Measurements from ENCODE around the gene PDCD1LG2. TPM values are rescaled to one million over a fixed set of nuclear protein-coding genes. Genes with fewer than 3 reads are reported as not detected.

PDCD1LG2 gene
- total RNA-seq, 4 donors from 2014 or later = 0.27 to 0.64 TPM; not detected in 2

GRCh38 chr9:5557606-5558587 is 47.6 kb downstream of the PDCD1LG2 start:
- H3K36me3 ChIP-seq = no peaks in the 10 kb centered on the region
- H3K9me3 ChIP-seq = no peaks in the 10 kb centered on the region
- WGBS, 2 donors (ENCODE audit: low coverage in 1 of 2) = 53 to 66% methylated on average over 4 to 7 of the region's 7 CpGs
- no peak overlapping the region for H3K27ac ChIP-seq
- DNase-seq = peak; percentile 11
- in situ Hi-C loops (cut with MboI; ENCODE audit: low pct_ligation_motif_present in 1 of 4, low pct_unique_long_range_greater_than_20kb in 1 of 4, low sequenced_read_pairs in 3 of 4) = no loop called here
- TF ChIP-seq POLR2A (IDR thresholded peaks at IDR 0.05) = no peak
- TF ChIP-seq EP300 (IDR thresholded peaks at IDR 0.05; ENCODE audit: low read depth) = no peak
- no peak for TF ChIP-seq CTCF (IDR thresholded peaks at IDR 0.05)
- TF ChIP-seq POLR2AphosphoS5 (IDR thresholded peaks at IDR 0.05) = no peak
- H3K4me3 ChIP-seq = no peak overlapping the region
- intact Hi-C loops (cut with DNase I; ENCODE audit: low total_unique reads) = loop anchor here (10.0 kb wide), 1 partner anchor 323 kb away; the partner anchor contains the start of gene INSL4
- H3K4me1 ChIP-seq = peaks cover 0 to 7% (median 3%) of the 10 kb centered on the region in 4 donors
- no peaks in the 10 kb centered on the region for H3K27me3 ChIP-seq

- in situ Hi-C loops (cut with MboI; ENCODE audit: low pct_ligation_motif_present in 1 of 4, low pct_unique_long_range_greater_than_20kb in 1 of 4, low sequenced_read_pairs in 3 of 4) (no loop called here), intact Hi-C loops (cut with DNase I; ENCODE audit: low total_unique reads) (loop anchor here (10.0 kb wide), 1 partner anchor 325 kb away; the partner anchor contains the start of gene INSL4)
- no peaks in the 10 kb centered on the region for H3K27me3 ChIP-seq
- no peak for DNase-seq
- H3K4me1 ChIP-seq = peaks cover 0 to 7% (median 3%) of the 10 kb centered on the region in 4 donors
- no peak overlapping the region for H3K4me3 ChIP-seq
- TF ChIP-seq EP300 (IDR thresholded peaks at IDR 0.05; ENCODE audit: low read depth) = no peak
- no peak for TF ChIP-seq POLR2A (IDR thresholded peaks at IDR 0.05)
- TF ChIP-seq CTCF (IDR thresholded peaks at IDR 0.05) = no peak
- TF ChIP-seq POLR2AphosphoS5 (IDR thresholded peaks at IDR 0.05) = no peak
- WGBS, 2 donors (ENCODE audit: low coverage in 1 of 2) = 64 to 79% methylated on average over 2 of the region's 2 CpGs
- no peaks in the 10 kb centered on the region for H3K9me3 ChIP-seq
- H3K27ac ChIP-seq = no peak overlapping the region
- H3K36me3 ChIP-seq = no peaks in the 10 kb centered on the region
Observed at GRCh38 chr9:5559659-5560058, 49.3 kb downstream of the PDCD1LG2 start.

- Histone ChIP-seq H3K36me3 (no peaks in the 10 kb centered on the region), H3K9me3 (no peaks in the 10 kb centered on the region), H3K4me1 (peaks cover 0 to 7% (median 3%) of the 10 kb centered on the region in 4 donors), H3K27me3 (no peaks in the 10 kb centered on the region), H3K4me3 (no peak overlapping the region), H3K27ac (no peak overlapping the region)
- TF ChIP-seq EP300 (IDR thresholded peaks at IDR 0.05; ENCODE audit: low read depth) (no peak), POLR2AphosphoS5 (IDR thresholded peaks at IDR 0.05) (no peak), CTCF (IDR thresholded peaks at IDR 0.05) (no peak), POLR2A (IDR thresholded peaks at IDR 0.05) (no peak)
- 70 to 94% methylated on average over 2 to 4 of the region's 4 CpGs for WGBS, 2 donors (ENCODE audit: low coverage in 1 of 2)
- intact Hi-C loops (cut with DNase I; ENCODE audit: low total_unique reads) (no loop called here), in situ Hi-C loops (cut with MboI; ENCODE audit: low pct_ligation_motif_present in 1 of 4, low pct_unique_long_range_greater_than_20kb in 1 of 4, low sequenced_read_pairs in 3 of 4) (no loop called here)
- no peak for DNase-seq
Observed at GRCh38 chr9:5560443-5561100, 50.2 kb downstream of the PDCD1LG2 start.

- no peak for DNase-seq
- intact Hi-C loops (cut with DNase I; ENCODE audit: low total_unique reads) = no loop called here
- Histone ChIP-seq H3K9me3 (no peaks in the 10 kb centered on the region), H3K36me3 (no peaks in the 10 kb centered on the region), H3K4me3 (no peak overlapping the region), H3K4me1 (peaks cover 0 to 7% (median 3%) of the 10 kb centered on the region in 4 donors), H3K27me3 (no peaks in the 10 kb centered on the region), H3K27ac (no peak overlapping the region)
- WGBS, 2 donors (ENCODE audit: low coverage in 1 of 2) = 100% methylated on average over 1 of the region's 1 CpG
- TF ChIP-seq EP300 (IDR thresholded peaks at IDR 0.05; ENCODE audit: low read depth) (no peak), CTCF (IDR thresholded peaks at IDR 0.05) (no peak), POLR2AphosphoS5 (IDR thresholded peaks at IDR 0.05) (no peak), POLR2A (IDR thresholded peaks at IDR 0.05) (no peak)
- in situ Hi-C loops (cut with MboI; ENCODE audit: low pct_ligation_motif_present in 1 of 4, low pct_unique_long_range_greater_than_20kb in 1 of 4, low sequenced_read_pairs in 3 of 4) = no loop called here
Observed at GRCh38 chr9:5561828-5562488, 51.6 kb downstream of the PDCD1LG2 start.
